GM21367 (cell line): ENCODE measurements around the gene SERPINA5.
"Not testable (repeated sequence)": the region's sequence is repeated elsewhere in the genome, so short reads cannot be mapped to it uniquely, and the experiment has no call there.

Experiments used
- ATAC-seq: cut with Tn5 transposase; IDR thresholded peaks from one replicate; pipeline ENCODE4 v1.9.1; 2021; ENCODE audit not compliant: unreplicated experiment

Gene SERPINA5

DNA sequence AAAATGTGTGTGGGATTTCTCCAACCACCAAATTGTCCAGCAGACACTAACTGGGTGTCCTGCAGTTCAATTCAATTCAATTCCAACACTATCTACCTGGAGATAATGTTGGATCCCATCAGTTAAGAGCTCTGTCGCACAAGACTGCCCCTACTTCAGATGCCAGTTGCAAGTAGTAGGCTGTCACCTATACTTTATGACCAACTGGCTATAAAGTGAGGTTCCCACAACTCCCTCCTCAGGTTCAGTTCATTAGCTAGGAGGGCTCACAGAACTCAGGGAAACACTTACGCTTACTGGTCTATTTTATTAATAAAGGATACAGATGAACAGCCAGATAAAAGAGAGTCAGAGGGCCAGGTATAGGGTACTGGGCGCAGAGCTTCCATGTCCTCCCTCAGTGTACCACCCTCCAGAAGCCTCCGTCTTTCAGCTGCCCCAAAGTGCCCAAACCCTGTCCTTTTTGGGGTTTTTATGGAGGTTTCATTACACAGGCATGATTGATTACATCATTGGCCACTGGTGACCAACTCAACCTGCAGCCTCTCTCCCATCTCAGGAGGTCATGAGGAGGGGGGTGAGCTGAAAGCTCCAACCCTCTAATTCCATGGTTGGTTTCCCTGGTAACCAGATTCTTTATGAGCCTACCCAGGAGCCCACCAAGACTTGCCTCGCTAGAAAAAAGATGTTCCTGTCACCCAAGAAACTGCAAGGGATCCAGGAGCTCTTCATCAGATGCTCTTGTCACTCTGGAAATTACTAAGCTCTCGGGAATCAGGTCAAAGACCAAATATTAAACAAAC, 7.5 kb upstream of the SERPINA5 start:
- no peak for ATAC-seq

GRCh38 chr14:94574336-94574735, 6.9 kb upstream of the SERPINA5 start:
- ATAC-seq, result no peak

DNA sequence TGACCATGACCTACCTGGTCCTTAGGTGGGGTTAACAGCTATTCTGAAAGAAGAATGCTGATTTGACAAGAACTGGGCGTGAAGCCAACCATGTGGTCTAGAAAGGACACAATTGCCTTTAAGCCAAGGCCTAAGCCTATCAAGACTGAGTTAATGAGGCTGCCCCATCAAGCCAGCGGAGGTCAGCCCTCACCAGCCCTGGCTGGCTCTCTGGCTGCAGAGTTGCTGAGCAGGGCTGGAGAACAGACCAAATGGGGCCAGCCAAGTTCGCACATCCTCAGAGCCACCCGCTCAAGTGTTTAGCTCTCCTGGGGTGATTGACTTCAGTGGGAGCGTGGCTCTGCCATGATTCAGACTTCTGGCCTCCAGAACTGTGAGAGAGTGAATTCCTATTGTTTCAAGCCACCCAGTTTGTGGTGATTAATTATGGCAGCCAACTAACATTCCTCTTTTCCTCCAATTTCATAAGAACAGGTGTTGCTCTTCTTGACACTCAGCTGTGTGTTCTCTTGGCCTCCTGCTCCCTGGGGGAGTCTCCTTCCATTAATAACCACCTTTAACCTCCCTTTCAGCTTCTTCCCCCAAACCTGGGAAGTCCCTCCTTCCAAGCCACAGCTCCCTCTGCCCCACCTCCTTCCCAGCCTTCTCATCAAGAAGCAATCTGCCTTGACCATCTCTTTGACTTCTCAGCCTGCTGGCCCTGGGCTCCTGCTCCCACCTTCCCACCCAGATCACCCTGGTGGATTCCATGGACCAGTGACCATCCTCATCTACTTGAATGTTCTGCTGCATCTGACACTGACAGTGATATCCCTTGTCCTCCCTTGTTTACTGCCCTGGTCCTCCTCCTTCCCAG, 5.3 kb upstream of the SERPINA5 start:
- no peak for ATAC-seq

- not testable (repeated sequence) for ATAC-seq
Observed at GRCh38 chr14:94577472-94577871, 3.8 kb upstream of the SERPINA5 start.

- no peak for ATAC-seq
Observed at GRCh38 chr14:94578712-94579111, 2.5 kb upstream of the SERPINA5 start.

DNA sequence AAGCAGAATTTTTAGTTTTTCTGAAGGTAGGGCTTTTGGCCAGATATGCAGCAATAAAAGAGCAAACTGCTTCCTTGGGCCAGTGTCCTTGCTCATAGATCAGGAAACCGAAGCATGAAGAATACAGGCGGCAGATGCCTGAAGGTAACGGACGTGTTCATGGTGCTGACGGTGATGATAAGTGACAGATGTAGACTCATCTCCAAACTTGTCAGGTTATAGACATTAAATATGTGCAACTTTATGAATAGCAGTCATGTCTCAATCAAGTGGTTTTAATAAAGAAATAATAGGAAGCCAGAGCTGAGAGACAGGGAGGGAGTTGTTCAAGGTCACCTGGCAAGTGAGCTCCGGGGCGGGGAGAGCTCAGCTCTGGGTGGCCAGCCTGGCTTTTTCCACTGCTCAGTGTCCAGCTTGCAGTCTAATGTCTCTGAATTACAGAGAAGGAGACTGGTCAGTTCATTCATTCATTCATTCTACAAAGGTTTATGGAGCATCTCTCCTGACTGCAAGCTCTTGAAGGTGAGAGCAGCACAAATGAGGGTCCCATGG, 1.0 kb downstream of the SERPINA5 start:
- ATAC-seq, result no peak

GRCh38 chr14:94582851-94583250, 1.6 kb downstream of the SERPINA5 start:
- ATAC-seq, result no peak

GRCh38 chr14:94583557-94583956, 2.3 kb downstream of the SERPINA5 start:
- no peak for ATAC-seq

GRCh38 chr14:94584591-94585280, 3.5 kb downstream of the SERPINA5 start:
- no peak for ATAC-seq

GRCh38 chr14:94586635-94587034, 5.4 kb downstream of the SERPINA5 start:
- ATAC-seq, result no peak

DNA sequence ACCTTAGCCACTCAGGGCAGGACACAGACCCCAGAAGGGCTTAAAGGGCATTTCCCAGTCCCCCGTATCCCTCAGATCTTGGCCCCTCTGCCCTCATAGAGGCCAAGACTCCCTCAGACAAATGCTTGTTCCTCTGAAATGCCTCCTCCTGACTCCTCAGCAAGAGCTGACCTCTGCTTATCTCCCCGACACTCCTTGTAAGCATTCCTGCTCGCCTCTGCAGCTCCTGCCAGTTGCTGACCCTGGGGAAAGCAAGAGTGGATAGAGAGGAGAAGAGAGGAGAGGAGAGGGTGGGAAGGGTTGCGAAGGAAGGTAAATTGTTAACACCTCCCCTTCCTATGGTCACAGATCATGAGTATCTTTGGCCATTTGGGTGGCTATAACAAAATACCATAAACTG, 7.1 kb downstream of the SERPINA5 start:
- ATAC-seq, result no peak

GRCh38 chr14:94591073-94591472, 9.8 kb downstream of the SERPINA5 start:
- ATAC-seq, result no peak

DNA sequence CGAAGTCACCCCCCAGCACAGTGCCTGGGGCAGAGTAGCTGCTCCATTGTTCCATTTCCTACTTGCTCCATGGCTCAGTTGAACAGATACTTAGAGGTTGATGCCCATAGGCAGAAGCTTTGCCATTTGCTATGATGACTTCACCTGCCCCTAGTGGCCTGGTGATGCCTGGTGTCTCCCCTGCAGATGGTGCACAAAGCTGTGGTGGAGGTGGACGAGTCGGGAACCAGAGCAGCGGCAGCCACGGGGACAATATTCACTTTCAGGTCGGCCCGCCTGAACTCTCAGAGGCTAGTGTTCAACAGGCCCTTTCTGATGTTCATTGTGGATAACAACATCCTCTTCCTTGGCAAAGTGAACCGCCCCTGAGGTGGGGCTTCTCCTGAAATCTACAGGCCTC, 10.6 kb downstream of the SERPINA5 start:
- no peak for ATAC-seq

DNA sequence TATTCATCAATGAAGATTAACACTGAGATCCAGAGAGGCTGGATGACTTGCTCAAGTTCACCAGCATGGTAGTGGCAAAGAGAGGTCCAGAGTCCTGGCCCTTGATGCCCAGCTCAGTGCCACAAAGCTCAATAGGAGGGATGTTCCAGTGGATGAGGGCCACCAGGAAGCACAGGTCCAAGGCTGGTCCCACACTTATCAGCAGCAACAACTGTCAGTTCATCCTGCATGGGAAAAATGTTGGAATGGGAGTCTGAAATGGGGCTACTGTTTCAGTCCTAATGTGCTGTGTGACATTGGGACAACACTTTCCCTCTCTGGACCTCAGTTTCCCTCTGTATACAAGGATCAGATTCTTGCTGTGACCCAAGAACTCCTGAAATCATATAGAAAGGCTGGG, 11.2 kb downstream of the SERPINA5 start:
- no peak for ATAC-seq

DNA sequence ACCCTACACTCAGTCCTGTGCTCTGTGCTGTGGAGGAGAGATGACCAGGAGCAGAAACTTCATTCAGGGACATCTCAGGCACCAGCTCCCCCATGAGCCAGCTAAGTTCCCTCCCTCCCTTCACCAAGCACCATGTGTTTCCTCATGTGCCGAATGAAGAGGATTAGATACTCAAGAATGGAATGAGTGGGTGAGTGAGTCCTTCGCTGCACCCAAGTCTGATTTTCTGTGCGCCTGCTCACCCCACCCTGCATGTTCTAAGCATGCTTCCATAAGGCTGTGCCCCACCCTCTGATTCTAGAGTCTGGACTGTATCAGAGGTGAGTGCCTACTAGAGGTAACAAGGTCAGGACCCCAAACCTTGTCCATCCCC, 12.1 kb downstream of the SERPINA5 start:
- ATAC-seq, result no peak

- ATAC-seq, result no peak
Observed at GRCh38 chr14:94593749-94594431, 12.7 kb downstream of the SERPINA5 start.

DNA sequence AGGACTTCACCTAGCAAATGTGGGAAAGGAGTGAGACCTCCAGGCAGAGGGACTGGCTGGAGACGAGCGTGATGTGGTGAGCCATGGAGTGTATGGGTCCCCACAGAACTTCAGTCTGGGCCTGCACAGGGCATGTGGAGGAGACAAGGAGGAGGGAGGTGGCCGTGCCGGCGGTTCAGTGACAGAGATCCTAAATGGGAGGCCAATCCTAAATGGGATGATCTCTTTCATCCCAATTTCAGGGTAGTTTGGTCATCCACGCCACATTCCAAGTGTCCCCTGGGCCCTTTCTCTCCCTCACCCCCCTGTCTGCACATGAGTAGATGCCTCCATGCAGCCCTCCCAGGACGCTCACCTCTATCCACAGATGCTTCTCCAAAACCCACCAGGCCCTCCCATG, 13.2 kb downstream of the SERPINA5 start:
- ATAC-seq, result no peak

DNA sequence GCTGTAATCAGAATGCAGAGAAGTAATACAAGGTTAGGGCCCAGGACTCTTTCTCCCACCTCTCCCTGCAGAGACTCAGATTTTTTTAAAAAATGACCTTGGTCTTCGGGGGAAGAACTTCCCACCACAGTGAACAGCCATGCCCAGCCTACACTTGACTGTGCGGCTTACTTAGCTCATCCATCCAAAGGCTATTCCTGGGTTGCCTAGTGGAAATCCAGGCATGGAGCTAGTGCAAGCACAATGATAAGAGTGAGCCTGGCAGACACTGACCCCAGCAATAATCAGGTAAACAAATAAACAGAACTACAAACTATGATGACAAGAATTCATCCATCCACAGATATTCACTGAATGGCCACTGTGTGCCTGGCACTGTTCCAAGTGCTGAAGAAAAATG, 14.7 kb downstream of the SERPINA5 start:
- no peak for ATAC-seq

DNA sequence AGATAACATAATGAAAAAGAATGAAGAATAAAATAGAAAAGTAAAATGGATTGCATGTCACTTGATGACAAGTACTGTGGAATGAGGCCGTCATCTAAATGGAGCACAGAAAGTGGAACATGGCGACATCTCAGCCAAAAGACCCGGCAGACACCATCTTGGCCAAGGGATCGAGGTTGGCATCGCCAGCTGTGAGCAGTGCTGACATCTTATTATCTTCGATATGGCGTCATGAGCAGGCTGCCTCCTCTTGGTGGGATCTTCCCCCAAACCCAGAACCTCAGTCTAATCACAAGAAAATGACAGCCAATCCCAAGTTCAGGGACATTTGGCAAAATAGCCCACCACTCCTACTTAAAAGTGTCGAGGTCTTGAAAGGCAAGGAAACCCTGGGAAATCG, 15.1 kb downstream of the SERPINA5 start:
- ATAC-seq, result no peak

DNA sequence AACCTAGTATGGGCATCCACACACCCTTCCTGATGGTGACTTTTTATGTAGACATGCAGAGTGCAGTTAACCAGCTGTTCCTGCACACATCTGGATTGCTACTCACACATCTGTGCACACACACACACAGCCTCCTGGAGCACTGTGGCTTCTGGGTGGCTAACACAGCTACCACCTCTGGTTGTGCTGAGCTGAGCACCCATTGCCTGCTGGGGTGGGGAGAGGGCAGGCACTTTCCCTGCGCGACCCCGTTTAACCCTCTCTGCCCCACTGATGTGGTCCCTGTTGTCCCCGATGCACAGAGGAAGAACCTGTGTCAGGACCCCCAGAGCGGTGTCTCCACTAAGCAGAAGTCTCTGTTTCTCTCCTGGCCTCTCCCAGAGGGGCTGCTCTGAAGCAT, 16.6 kb downstream of the SERPINA5 start:
- ATAC-seq, result no peak

DNA sequence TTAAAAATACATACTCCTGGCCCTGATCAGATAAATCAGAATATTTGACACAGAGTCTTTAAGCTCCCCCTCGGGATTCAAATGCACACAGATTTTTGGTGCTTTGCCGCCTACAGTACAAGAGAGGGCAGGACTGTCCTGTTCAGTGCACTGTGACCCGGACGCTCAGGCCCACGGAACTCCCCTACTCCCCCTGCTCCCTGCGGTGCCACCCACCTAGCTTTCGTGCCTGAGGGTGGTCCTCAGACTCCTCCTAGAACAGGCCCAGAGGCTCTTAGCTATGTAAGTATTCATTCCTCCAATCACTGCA, 17.2 kb downstream of the SERPINA5 start:
- no peak for ATAC-seq
